Measurements from ENCODE around the gene INSYN2A.

DNA sequence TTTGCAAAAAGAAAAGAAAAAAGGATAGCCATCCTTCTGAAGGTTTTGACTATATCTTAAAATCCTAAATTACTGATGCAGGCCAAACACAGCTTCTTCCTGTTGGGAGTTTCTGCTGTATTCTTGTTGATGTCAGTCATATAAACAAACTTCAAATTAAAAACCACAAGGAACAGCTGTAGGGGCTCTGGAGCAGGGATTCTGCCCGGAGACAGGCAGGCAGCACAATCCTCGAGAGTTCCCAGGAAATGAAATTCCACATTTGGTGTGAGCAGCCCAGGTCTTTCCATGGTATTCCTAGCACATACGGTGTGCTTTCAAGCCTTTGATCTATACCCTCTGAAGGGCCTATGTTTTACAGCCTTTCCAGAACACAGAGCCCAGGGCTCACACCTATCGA, 43.2 kb downstream of the INSYN2A start:
- TF ChIP-seq POLR2A (IDR thresholded peaks at IDR 0.05): no peak
- TF ChIP-seq, protein P1, sequence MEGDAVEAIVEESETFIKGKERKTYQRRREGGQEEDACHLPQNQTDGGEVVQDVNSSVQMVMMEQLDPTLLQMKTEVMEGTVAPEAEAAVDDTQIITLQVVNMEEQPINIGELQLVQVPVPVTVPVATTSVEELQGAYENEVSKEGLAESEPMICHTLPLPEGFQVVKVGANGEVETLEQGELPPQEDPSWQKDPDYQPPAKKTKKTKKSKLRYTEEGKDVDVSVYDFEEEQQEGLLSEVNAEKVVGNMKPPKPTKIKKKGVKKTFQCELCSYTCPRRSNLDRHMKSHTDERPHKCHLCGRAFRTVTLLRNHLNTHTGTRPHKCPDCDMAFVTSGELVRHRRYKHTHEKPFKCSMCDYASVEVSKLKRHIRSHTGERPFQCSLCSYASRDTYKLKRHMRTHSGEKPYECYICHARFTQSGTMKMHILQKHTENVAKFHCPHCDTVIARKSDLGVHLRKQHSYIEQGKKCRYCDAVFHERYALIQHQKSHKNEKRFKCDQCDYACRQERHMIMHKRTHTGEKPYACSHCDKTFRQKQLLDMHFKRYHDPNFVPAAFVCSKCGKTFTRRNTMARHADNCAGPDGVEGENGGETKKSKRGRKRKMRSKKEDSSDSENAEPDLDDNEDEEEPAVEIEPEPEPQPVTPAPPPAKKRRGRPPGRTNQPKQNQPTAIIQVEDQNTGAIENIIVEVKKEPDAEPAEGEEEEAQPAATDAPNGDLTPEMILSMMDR (IDR thresholded peaks at IDR 0.05): no peak
